Astrocyte of the cerebellum (primary cell): ENCODE measurements around the gene CD40LG.

Experiments used
- DNase-seq: peaks from one replicate; pipeline ENCODE4 v3.0.0-alpha.2; 2011; ENCODE audit warnings: low read depth
- H3K4me3 ChIP-seq: 2 replicates; pipeline ENCODE4 v1.5.1; 2011; ENCODE audit warnings: mild to moderate bottlenecking, low read depth, low read length, moderate library complexity
- in situ Hi-C: cut with HindIII; loops from 2 replicates; pipeline ENCODE4 v1.10.0; 2017; ENCODE audit warnings: low sequenced_read_pairs
- TF ChIP-seq, protein P1 (sequence below): IDR thresholded peaks from 2 replicates; pipeline ENCODE4 v1.5.1; 2012; ENCODE audit warnings: low read length, low read depth, moderate library complexity, mild to moderate bottlenecking; ENCODE audit errors: missing control alignments

CD40LG gene

GRCh38 chrX:136619899-136620505 lies 28.0 kb upstream of the CD40LG start:
- DNase-seq: no peak
- in situ Hi-C loops: no loop called here
- H3K4me3 ChIP-seq: no peak overlapping the region
- TF ChIP-seq, protein P1, sequence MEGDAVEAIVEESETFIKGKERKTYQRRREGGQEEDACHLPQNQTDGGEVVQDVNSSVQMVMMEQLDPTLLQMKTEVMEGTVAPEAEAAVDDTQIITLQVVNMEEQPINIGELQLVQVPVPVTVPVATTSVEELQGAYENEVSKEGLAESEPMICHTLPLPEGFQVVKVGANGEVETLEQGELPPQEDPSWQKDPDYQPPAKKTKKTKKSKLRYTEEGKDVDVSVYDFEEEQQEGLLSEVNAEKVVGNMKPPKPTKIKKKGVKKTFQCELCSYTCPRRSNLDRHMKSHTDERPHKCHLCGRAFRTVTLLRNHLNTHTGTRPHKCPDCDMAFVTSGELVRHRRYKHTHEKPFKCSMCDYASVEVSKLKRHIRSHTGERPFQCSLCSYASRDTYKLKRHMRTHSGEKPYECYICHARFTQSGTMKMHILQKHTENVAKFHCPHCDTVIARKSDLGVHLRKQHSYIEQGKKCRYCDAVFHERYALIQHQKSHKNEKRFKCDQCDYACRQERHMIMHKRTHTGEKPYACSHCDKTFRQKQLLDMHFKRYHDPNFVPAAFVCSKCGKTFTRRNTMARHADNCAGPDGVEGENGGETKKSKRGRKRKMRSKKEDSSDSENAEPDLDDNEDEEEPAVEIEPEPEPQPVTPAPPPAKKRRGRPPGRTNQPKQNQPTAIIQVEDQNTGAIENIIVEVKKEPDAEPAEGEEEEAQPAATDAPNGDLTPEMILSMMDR: no peak

DNA sequence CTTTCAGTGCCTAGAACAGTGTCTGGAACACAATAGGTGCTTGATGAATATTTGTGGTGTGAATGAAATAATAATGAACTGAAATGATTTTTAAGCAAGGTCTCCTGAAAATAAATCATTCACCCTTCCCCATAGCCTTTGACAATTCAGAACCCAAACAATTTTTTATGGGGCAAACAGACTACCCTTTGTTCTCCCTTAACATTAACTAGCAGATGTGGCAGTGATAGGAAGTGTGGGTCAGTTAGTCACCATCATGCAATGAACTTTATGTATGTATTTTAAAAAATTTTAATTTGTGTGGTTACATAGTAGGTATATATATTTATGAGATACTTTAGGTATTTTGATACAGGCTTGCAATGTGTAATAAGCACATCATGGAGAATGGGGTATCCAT lies 27.2 kb upstream of the CD40LG start:
- no peak for DNase-seq
- H3K4me3 ChIP-seq: no peak overlapping the region
- in situ Hi-C loops: no loop called here
- TF ChIP-seq, protein P1: no peak

GRCh38 chrX:136622568-136622967 lies 25.4 kb upstream of the CD40LG start:
- TF ChIP-seq, protein P1: no peak
- H3K4me3 ChIP-seq: no peak overlapping the region
- DNase-seq: no peak
- in situ Hi-C loops: no loop called here

DNA sequence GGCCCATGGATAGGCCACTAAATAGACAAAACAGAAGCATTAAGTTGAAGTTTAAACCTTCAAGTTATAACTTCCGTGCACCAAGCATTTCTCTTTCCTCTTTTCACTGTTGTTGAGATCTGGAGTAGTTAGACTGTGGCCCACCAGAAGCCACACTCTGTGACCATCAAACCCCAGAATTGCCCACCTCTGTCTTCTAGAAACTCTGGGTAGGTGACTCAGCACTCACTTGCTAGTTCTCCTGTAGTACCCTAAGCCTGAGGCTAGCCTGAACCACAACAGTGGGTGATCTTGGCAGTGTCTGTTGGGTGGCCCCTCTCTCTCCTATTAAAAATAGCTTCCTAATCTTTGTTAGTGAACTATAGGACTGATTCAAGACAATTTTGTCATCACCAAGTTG lies 24.6 kb upstream of the CD40LG start:
- no peak for DNase-seq
- TF ChIP-seq, protein P1: no peak
- no peak overlapping the region for H3K4me3 ChIP-seq
- in situ Hi-C loops: no loop called here

GRCh38 chrX:136625246-136625645 lies 22.7 kb upstream of the CD40LG start:
- TF ChIP-seq, protein P1: no peak
- no peak overlapping the region for H3K4me3 ChIP-seq
- in situ Hi-C loops: no loop called here
- DNase-seq: no peak

DNA sequence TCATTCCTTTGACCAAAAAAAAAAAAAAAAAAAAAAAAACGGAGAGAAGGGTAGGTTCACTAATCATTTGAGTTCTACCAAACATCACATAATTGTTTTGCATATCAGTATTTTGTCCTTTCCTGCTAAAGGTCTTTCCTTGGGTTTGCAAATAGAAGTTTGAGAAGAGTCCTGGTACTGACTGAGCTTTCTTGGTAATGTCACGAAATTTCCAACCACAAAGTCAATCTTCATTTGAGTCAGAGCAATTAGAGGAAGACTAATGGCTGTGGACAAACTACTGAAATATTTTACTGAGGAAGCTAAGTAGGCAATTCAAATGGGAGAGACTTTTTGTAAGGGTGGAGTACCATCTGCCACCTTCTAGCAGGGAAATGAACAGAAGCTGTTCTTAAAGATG lies 21.7 kb upstream of the CD40LG start:
- H3K4me3 ChIP-seq: no peak overlapping the region
- no peak for DNase-seq
- in situ Hi-C loops: no loop called here
- TF ChIP-seq, protein P1: no peak
